IMR-90 (cell line): ENCODE results near the gene TRIM17. TPM values are rescaled to one million over a fixed set of nuclear protein-coding genes. Genes with fewer than 3 reads are reported as not detected.

Experiments
- ATAC-seq: fragments of 200-7000 bp; cut with Tn5 transposase; 2 replicates; pipeline ENCODE4 v1.9.1; 2020; ENCODE audit warnings: low read depth, mild to moderate bottlenecking, moderate library complexity
- BruUV-seq: library from RNA; stranded (reverse); fragments of 400-500 nt; replicated peaks from 2 replicates; lab custom pipeline; 2021; lab: Mats Ljungman, UMichigan
- CTCF ChIA-PET: fragments of 300-600 bp; formaldehyde crosslinking; extraction: SDS; loops from one replicate; lab custom pipeline; 2021; ENCODE audit warnings: antibody characterized with exemption; lab: Yijun Ruan, JAX
- POLR2A ChIA-PET: fragments of 300-600 bp; sonication (Branson Sonifier 250); formaldehyde crosslinking; loops from one replicate; lab custom pipeline; 2022; ENCODE audit warnings: antibody characterized with exemption; ENCODE audit not compliant: unreplicated experiment; lab: Charles Lee
- DNase-seq: peaks from one replicate; pipeline ENCODE4 v3.0.0; 2013
- H2AFZ ChIP-seq: replicated peaks from 2 replicates; pipeline ENCODE3; 2013; ENCODE audit warnings: low read length, mild to moderate bottlenecking; ENCODE audit not compliant: poor library complexity
- H2AK5ac ChIP-seq: 2 replicates; pipeline ENCODE4 v1.6.1; 2013; ENCODE audit warnings: low read depth, low read length, inconsistent platforms
- H2AK9ac ChIP-seq: replicated peaks from 2 replicates; pipeline ENCODE3; 2013; ENCODE audit warnings: mild to moderate bottlenecking, low read depth, low read length, moderate library complexity; ENCODE audit not compliant: poor library complexity
- H2BK120ac ChIP-seq: 2 replicates; pipeline ENCODE4 v1.6.1; 2013; ENCODE audit warnings: low read depth, low read length, inconsistent platforms
- H2BK15ac ChIP-seq: 3 replicates; pipeline ENCODE4 v1.6.1; 2013; ENCODE audit warnings: low read depth, low read length, inconsistent platforms
- H2BK20ac ChIP-seq: 2 replicates; pipeline ENCODE4 v1.6.1; 2013; ENCODE audit warnings: low read depth, mild to moderate bottlenecking, inconsistent platforms, low read length, moderate library complexity
- H2BK5ac ChIP-seq: 2 replicates; pipeline ENCODE4 v1.6.1; 2013; ENCODE audit warnings: mild to moderate bottlenecking, low read depth, low read length, inconsistent platforms; ENCODE audit not compliant: poor library complexity, severe bottlenecking
- H3K14ac ChIP-seq: replicated peaks from 2 replicates; pipeline ENCODE4 v1.6.1; 2013; ENCODE audit warnings: low read depth, low read length, inconsistent platforms
- H3K18ac ChIP-seq: 2 replicates; pipeline ENCODE4 v1.6.1; 2013; ENCODE audit warnings: low read depth, low read length, control low read depth
- H3K23ac ChIP-seq: 2 replicates; pipeline ENCODE4 v1.6.1; 2013; ENCODE audit warnings: low read depth, low read length, inconsistent platforms
- H3K27ac ChIP-seq: 2 replicates; pipeline ENCODE4 v1.5.1; 2013; ENCODE audit warnings: mild to moderate bottlenecking, control low read depth, low read length; ENCODE audit not compliant: insufficient read depth
- H3K27me3 ChIP-seq: 2 replicates; pipeline ENCODE4 v1.6.1; 2013; ENCODE audit warnings: low read length; ENCODE audit not compliant: control insufficient read depth, insufficient read depth
- H3K36me3 ChIP-seq: 2 replicates; pipeline ENCODE4 v1.6.1; 2013; ENCODE audit warnings: low read length, mixed read lengths; ENCODE audit not compliant: control insufficient read depth, insufficient read depth
- H3K4ac ChIP-seq: 2 replicates; pipeline ENCODE4 v1.6.1; 2013; ENCODE audit warnings: low read depth, low read length, inconsistent platforms
- H3K4me1 ChIP-seq: 2 replicates; pipeline ENCODE4 v1.6.1; 2013; ENCODE audit warnings: low read length, mixed read lengths; ENCODE audit not compliant: control insufficient read depth, insufficient read depth
- H3K4me2 ChIP-seq: 2 replicates; pipeline ENCODE4 v1.6.1; 2013; ENCODE audit warnings: low read depth, mild to moderate bottlenecking, control low read depth, low read length, moderate library complexity
- H3K4me3 ChIP-seq: 2 replicates; pipeline ENCODE4 v1.5.1; 2013; ENCODE audit warnings: low read depth, mild to moderate bottlenecking, control low read depth, low read length, moderate library complexity; ENCODE audit not compliant: insufficient read depth
- H3K56ac ChIP-seq: 2 replicates; pipeline ENCODE4 v1.6.1; 2013; ENCODE audit warnings: low read length, inconsistent platforms; ENCODE audit not compliant: insufficient read depth; ENCODE audit errors: extremely low read depth
- H3K79me1 ChIP-seq, 2 experiments: 2 replicates each; pipeline ENCODE4 v1.6.1; 2013; ENCODE audit warnings: low read length in 2 of 2, inconsistent platforms in 1 of 2, low read depth in 1 of 2
- H3K9ac ChIP-seq: 2 replicates; pipeline ENCODE4 v1.6.1; 2013; ENCODE audit warnings: low read depth, low read length, control low read depth
- H3K9me1 ChIP-seq: 2 replicates; pipeline ENCODE4 v1.6.1; 2013; ENCODE audit warnings: low read length, inconsistent platforms; ENCODE audit not compliant: insufficient read depth
- H3K9me3 ChIP-seq: 2 replicates; pipeline ENCODE4 v1.6.1; 2013; ENCODE audit warnings: low read length; ENCODE audit not compliant: control insufficient read depth, insufficient read depth
- H4K20me1 ChIP-seq: 2 replicates; pipeline ENCODE4 v1.6.1; 2013; ENCODE audit warnings: low read length, inconsistent platforms; ENCODE audit not compliant: insufficient read depth
- H4K5ac ChIP-seq: 2 replicates; pipeline ENCODE4 v1.6.1; 2013; ENCODE audit warnings: mild to moderate bottlenecking, low read depth, low read length, control low read depth
- H4K8ac ChIP-seq, 2 experiments: 2 replicates each; pipeline ENCODE4 v1.6.1; 2013; ENCODE audit warnings: low read depth in 2 of 2, low read length in 2 of 2, control low read depth in 1 of 2, inconsistent platforms in 1 of 2
- H4K91ac ChIP-seq: 2 replicates; pipeline ENCODE4 v1.6.1; 2013; ENCODE audit warnings: low read depth, low read length, inconsistent platforms; ENCODE audit not compliant: insufficient read depth
- BHLHE40 ChIP-seq: fragments of 150-350 bp; IDR thresholded peaks from 2 replicates; pipeline ENCODE4 v1.6.1; 2016; ENCODE audit warnings: mild to moderate bottlenecking, low read depth, low read length
- CEBPB ChIP-seq: IDR thresholded peaks from 2 replicates; pipeline ENCODE4 v1.6.1; 2012; ENCODE audit warnings: low read depth, low read length, improper control_type of control experiment
- POLR2A ChIP-seq: IDR thresholded peaks from 2 replicates; pipeline ENCODE4 v1.6.1; 2012; ENCODE audit warnings: mild to moderate bottlenecking, low read depth, low read length
- RAD21 ChIP-seq: IDR thresholded peaks from 2 replicates; pipeline ENCODE4 v1.6.1; 2012; ENCODE audit warnings: low read length, improper control_type of control experiment
- RCOR1 ChIP-seq: IDR thresholded peaks from 2 replicates; pipeline ENCODE4 v1.6.1; 2012; ENCODE audit warnings: mild to moderate bottlenecking, low read length, improper control_type of control experiment; ENCODE audit not compliant: insufficient replicate concordance
- USF2 ChIP-seq: fragments of 150-350 bp; IDR thresholded peaks from 2 replicates; pipeline ENCODE4 v1.6.1; 2017; ENCODE audit warnings: mild to moderate bottlenecking, antibody characterized with exemption, low read length, low read depth
- WGBS, 2 experiments: methylation state at CpG; one replicate each; pipeline versions ENCODE4 v1.1.5 to v1.1.7; 2013; ENCODE audit warnings: missing lambda C conversion rate in 2 of 2; ENCODE audit not compliant: insufficient read length in 1 of 2; ENCODE audit errors: extremely low coverage in 2 of 2; 5-methylcytosine and 5-hydroxymethylcytosine counted together
- dilution Hi-C: fragments of 300-500 bp; cut with HindIII; formaldehyde crosslinking; loops from one replicate; pipeline ENCODE4 v1.14.3; 2018; ENCODE audit warnings: low sequenced_read_pairs; ENCODE audit not compliant: unreplicated experiment
- in situ Hi-C: fragments of 300-500 bp; cut with MboI; formaldehyde crosslinking; loops from 3 replicates; pipeline ENCODE4 v1.14.3; 2019; ENCODE audit warnings: low sequenced_read_pairs, inconsistent platforms, mixed read lengths
- intact Hi-C: fragments of 100-400 bp; cut with micrococcal nuclease; formaldehyde crosslinking; loops from 2 replicates; pipeline ENCODE4 v1.10.0; 2022
- polyA plus RNA-seq, 3 experiments: library from polyadenylated mRNA; depleted of rRNA; stranded (reverse); fragments of >200 nt; gene quantifications; 2 replicates each; pipeline ENCODE4 v1.2.3, GENCODE V29; 2012; ENCODE audit warnings: low replicate concordance in 1 of 3
- total RNA-seq: library from RNA; depleted of rRNA; stranded (reverse); fragments of >200 nt; gene quantifications from 2 replicates; pipeline ENCODE4 v1.2.3, GENCODE V29; 2012

TRIM17 gene
- total and polyA plus RNA-seq, 2 of the 4 experiments (the other 2 are of a cell fraction), result 0.39 TPM; not detected in 1

- no peak overlapping the region for H3K14ac ChIP-seq
- H2BK20ac ChIP-seq, result no peak overlapping the region
- H3K4me2 ChIP-seq, result no peak overlapping the region
- no peak overlapping the region for H2AK9ac ChIP-seq
- no peak overlapping the region for H3K9ac ChIP-seq
- ChIA-PET CTCF (no interaction called here), POLR2A (no interaction called here)
- no peak overlapping the region for H2BK15ac ChIP-seq
- no peaks in the 10 kb centered on the region for H3K79me1 ChIP-seq
- TF ChIP-seq RAD21 (no peak), CEBPB (no peak), USF2 (no peak), POLR2A (no peak), BHLHE40 (no peak), RCOR1 (no peak)
- no peak overlapping the region for H3K23ac ChIP-seq
- no peak overlapping the region for H3K27ac ChIP-seq
- 60% methylated on average over 3 of the region's 24 CpGs; no CpG with 5 or more reads in 1 of the 2 experiments for WGBS, 2 experiments
- H2AK5ac ChIP-seq, result no peak overlapping the region
- H4K5ac ChIP-seq, result no peak overlapping the region
- ATAC-seq (no peak), DNase-seq (no peak)
- H3K56ac ChIP-seq, result no peak overlapping the region
- no peaks in the 10 kb centered on the region for H3K36me3 ChIP-seq
- no peak overlapping the region for H2BK5ac ChIP-seq
- dilution Hi-C loops (no loop called here), in situ Hi-C loops (no loop called here), intact Hi-C loops (no loop called here)
- H3K18ac ChIP-seq, result no peak overlapping the region
- H2AFZ ChIP-seq, result no peak overlapping the region
- no peaks in the 10 kb centered on the region for H3K9me3 ChIP-seq
- no TSS peak for BruUV-seq
- H3K4me3 ChIP-seq, result no peak overlapping the region
- no peaks in the 10 kb centered on the region; the same call in 1 of the 2 replicates for H3K4me1 ChIP-seq
- no peaks in the 10 kb centered on the region for H4K20me1 ChIP-seq
- H2BK120ac ChIP-seq, result no peak overlapping the region
- no peak overlapping the region for H4K8ac ChIP-seq
- no peak overlapping the region for H4K91ac ChIP-seq
- 0 out of 2 replicates have a peak, but pooled peaks cover 3% of the 10 kb centered on the region for H3K27me3 ChIP-seq
- no peaks in the 10 kb centered on the region for H3K9me1 ChIP-seq
- no peak overlapping the region for H3K4ac ChIP-seq
Observed at GRCh38 chr1:228366866-228367741, 49.6 kb downstream of the TRIM17 start.
